Fibroblast of pulmonary artery (primary cell): ENCODE results near the gene REXO1.

Source experiments
- DNase-seq: peaks from one replicate; pipeline ENCODE4 v3.0.0-alpha.2; 2010; ENCODE audit warnings: low read depth
- H3K4me3 ChIP-seq: replicated peaks from 2 replicates; pipeline ENCODE4 v1.5.1; 2011; ENCODE audit warnings: low read depth, mild to moderate bottlenecking, control low read depth, low read length, moderate library complexity
- TF ChIP-seq, protein P1 (sequence below): IDR thresholded peaks from 2 replicates; pipeline ENCODE4 v1.5.1; 2011; ENCODE audit warnings: mild to moderate bottlenecking, control low read depth, low read length, inconsistent platforms; ENCODE audit errors: missing control alignments

REXO1 gene

DNA sequence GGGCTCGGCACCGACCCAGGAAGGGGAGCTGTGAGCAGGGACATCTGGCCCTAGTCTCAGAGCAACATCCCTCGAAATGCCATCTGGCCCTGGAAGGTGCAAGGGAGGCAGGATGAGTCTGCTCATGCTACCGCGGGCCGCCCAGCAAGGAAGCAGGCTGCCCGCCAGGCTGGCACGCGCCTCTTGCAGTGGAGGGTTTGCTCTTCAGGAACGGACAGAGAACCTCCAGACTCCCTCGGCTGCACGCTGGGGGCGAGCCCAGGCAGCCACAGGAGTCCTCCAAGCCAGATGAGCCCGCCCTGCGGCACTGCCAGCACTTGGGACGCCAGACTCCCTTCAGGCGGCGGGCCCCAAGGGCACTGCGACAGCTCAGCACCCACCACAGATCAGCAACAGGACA lies 26.1 kb downstream of the REXO1 start:
- no peak for DNase-seq
- TF ChIP-seq, protein P1, sequence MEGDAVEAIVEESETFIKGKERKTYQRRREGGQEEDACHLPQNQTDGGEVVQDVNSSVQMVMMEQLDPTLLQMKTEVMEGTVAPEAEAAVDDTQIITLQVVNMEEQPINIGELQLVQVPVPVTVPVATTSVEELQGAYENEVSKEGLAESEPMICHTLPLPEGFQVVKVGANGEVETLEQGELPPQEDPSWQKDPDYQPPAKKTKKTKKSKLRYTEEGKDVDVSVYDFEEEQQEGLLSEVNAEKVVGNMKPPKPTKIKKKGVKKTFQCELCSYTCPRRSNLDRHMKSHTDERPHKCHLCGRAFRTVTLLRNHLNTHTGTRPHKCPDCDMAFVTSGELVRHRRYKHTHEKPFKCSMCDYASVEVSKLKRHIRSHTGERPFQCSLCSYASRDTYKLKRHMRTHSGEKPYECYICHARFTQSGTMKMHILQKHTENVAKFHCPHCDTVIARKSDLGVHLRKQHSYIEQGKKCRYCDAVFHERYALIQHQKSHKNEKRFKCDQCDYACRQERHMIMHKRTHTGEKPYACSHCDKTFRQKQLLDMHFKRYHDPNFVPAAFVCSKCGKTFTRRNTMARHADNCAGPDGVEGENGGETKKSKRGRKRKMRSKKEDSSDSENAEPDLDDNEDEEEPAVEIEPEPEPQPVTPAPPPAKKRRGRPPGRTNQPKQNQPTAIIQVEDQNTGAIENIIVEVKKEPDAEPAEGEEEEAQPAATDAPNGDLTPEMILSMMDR: no peak
- H3K4me3 ChIP-seq: no peak overlapping the region

DNA sequence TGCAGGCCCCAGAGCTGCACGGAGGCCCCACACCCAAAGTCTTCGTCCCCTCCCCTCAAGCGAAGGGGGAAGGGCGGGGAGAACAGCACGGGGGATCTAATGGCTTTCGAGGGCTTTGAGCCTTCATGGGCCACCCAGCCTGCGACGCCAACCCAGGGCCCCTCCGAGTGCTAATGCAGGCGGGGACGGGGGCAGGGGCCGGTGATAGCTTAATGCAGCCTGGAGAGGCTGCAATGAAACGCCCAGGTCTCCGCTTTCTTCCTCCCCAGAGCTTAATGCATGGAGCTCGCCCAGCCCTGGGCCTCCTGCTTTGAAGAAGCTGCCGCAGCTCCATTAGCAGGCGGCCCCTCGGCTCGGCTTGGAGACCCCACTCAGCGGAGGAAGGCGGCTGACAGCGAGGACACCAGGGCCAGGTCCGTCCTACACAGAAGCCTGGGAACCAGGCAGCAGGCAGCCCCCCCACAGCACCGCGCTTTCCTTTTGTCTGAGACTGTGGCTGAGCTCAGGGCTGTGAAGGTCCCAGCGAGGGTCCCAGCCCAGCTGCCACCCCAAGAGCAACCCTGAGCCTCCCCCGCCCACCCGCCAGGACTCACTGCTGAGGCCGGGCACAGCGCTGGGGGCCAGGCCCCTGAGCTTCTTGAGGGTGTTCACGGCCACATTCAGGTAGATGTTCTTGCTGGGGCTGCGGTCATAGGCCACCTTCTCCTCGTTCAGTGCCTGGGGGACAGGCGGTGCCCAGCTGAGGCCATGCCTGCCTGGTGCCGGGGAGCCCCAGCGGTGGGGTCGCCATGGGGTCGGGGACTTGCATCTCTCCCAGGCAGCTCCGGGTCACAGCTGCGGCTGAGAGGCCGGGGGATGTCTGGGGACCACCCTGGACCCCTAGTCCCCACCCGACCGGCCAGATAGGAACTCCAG lies 28.7 kb downstream of the REXO1 start:
- H3K4me3 ChIP-seq: no peak overlapping the region
- no peak for DNase-seq
- TF ChIP-seq, protein P1: no peak

DNA sequence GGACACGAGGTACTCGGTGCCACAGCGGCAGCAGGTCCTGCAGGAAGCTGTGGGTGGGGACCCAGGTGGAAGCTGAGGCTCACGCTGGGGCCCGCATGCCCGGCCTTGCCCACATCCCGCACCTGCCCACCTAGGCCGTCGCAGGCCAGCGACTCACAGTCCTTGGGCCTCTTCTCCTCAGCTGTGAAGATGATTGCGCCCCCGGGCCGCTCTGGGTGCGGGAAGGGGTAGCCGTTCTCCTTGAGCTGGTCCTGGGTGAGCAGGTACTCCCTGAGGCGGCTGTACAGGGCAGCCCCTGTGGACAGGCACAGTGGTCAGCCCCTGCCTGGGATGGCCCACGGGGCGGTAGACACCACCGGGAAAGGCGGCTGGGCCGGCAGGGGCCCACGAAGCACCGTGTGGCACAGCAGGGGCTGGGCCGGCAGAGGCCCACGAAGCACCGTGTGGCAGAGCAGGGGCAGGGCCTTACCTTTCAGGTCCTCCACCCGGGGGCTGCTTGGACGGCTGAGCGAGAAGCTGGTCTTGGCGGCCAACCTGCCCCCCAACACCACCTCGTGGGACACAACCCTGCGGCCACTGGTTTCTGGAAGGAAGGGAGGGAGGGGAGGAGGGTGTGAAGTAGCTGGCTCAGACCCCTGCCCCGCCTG lies 29.6 kb downstream of the REXO1 start:
- TF ChIP-seq, protein P1: no peak
- H3K4me3 ChIP-seq: no peak overlapping the region
- DNase-seq: no peak

DNA sequence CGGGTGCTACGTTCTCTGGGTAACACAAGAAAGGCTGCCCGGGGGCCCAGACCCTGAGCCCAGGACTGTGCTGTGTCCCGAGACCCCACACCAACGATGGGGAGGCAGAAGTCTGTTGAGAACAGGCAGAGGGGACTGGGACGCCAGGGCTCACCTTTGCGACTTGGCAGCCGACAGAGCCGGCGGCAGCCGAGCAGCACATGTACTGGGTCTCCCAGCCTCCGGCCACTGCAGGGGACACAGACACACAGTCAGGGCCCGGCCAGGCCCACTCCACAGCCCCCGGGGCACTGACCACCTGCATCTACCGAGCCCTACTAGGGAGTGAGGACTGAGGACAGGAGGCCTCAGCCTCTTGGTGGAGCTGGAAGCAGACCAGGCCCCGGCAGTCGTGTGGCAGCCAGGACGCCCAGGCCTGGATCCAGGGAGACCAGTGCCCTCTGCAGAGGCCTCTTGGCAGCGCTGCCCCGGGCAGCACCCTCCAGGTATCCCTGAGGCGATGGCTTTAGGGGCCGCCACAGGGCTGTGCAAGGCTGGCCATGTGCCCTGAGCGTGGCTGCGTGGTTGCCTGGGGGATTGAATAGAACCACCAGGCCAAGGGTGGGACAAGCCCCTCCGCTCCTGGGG lies 30.6 kb downstream of the REXO1 start:
- TF ChIP-seq, protein P1: no peak
- DNase-seq: no peak
- H3K4me3 ChIP-seq: no peak overlapping the region

DNA sequence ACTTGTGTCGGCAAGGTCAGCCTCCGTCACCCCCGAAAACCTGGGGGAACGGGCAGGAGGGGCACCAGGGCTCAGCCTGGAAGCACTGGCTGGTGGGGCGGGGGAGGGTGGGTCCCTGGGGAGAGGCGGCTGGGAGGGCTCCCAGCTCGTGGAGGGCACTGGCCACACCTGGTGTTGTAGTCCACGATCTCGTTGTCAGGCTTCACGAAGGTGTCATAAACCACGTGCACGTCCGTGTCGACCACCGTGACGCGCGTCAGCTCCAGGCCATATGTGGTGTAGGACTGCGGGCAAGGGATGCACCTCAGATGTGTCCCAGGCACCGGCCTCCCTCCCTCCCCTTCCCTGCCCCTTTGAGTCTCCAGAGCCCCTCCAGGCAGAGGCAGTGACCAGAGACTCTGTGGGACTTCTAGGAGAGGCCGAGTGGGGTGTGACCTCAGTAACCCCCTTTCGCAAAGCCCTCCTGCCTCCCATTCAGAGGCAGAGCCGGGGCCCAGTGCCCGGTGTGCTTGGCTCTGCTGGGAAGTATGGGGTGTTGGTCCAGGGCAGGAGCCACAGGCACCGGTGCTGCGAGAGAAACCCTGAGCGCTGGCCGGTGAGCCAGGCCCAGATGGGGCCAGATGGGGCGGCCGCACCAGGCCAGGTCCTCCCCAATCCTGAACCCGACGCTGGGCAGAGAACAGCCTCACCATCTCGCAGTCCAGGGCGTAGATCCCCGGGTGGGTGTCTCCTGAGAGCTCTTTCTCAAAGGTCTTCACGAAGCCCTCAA lies 31.6 kb downstream of the REXO1 start:
- DNase-seq: no peak
- no peak overlapping the region for H3K4me3 ChIP-seq
- TF ChIP-seq, protein P1: no peak
